RWPE2 (cell line): ENCODE results near the gene RALGAPA2.

ENCODE experiments used
- ATAC-seq: fragments of 200-7000 bp; cut with Tn5 transposase; 3 replicates; pipeline ENCODE4 v1.9.1; 2021; ENCODE audit warnings: low read depth
- DNase-seq: peaks from one replicate; pipeline ENCODE4 v3.0.0-alpha.2; 2020; ENCODE audit warnings: low spot score
- H3K27ac ChIP-seq: fragments of 450-650 bp; 2 replicates; pipeline ENCODE4 v1.5.1; 2017; ENCODE audit warnings: mild to moderate bottlenecking; ENCODE audit not compliant: poor library complexity, severe bottlenecking
- H3K27me3 ChIP-seq: fragments of 250-450 bp; sonication (Bioruptor Pico); 2 replicates; pipeline ENCODE4 v1.5.1; 2021; ENCODE audit warnings: mild to moderate bottlenecking, moderate library complexity; ENCODE audit not compliant: insufficient read depth, poor library complexity, severe bottlenecking
- H3K36me3 ChIP-seq: fragments of 250-450 bp; sonication (Bioruptor Pico); 2 replicates; pipeline ENCODE4 v1.5.1; 2020; ENCODE audit warnings: low read depth, mild to moderate bottlenecking, moderate library complexity
- H3K4me1 ChIP-seq: fragments of 250-450 bp; sonication (Bioruptor Pico); 2 replicates; pipeline ENCODE4 v1.5.1; 2021; ENCODE audit warnings: mild to moderate bottlenecking, moderate library complexity; ENCODE audit not compliant: insufficient read depth, poor library complexity, severe bottlenecking
- H3K4me3 ChIP-seq: fragments of 250-450 bp; sonication (Bioruptor Pico); 2 replicates; pipeline ENCODE4 v1.5.1; 2021; ENCODE audit warnings: mild to moderate bottlenecking, moderate library complexity; ENCODE audit not compliant: severe bottlenecking
- H3K9me3 ChIP-seq: fragments of 250-450 bp; sonication (Bioruptor Pico); 2 replicates; pipeline ENCODE4 v1.5.1; 2021; ENCODE audit warnings: mild to moderate bottlenecking, moderate library complexity; ENCODE audit not compliant: severe bottlenecking
- TF ChIP-seq, protein P1 (sequence below): fragments of 450-650 bp; IDR thresholded peaks from one replicate; pipeline ENCODE4 v1.5.1; 2017; ENCODE audit warnings: mild to moderate bottlenecking, moderate library complexity; ENCODE audit not compliant: poor library complexity, severe bottlenecking

Gene RALGAPA2

DNA sequence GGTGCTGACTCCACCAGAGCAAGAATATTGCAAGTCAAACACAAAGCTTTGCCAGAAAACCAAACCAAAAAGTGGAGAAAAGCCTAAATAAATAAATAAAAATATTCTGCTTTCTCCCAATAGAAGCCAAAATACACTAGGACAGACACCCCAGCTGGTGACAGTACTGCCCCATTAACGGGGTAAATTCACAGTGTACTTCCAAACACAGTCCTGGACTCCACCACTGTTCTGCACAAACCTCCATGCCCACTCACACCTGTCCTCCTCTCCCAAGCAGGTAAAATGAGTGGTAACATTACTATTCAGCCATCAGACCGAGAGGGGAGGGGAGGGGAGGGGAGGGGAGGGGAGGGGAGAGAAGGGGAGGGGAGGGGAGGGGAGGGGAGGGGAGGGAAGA, 70.7 kb downstream of the RALGAPA2 start:
- ATAC-seq (no peak), DNase-seq (no peak)
- TF ChIP-seq, protein P1, sequence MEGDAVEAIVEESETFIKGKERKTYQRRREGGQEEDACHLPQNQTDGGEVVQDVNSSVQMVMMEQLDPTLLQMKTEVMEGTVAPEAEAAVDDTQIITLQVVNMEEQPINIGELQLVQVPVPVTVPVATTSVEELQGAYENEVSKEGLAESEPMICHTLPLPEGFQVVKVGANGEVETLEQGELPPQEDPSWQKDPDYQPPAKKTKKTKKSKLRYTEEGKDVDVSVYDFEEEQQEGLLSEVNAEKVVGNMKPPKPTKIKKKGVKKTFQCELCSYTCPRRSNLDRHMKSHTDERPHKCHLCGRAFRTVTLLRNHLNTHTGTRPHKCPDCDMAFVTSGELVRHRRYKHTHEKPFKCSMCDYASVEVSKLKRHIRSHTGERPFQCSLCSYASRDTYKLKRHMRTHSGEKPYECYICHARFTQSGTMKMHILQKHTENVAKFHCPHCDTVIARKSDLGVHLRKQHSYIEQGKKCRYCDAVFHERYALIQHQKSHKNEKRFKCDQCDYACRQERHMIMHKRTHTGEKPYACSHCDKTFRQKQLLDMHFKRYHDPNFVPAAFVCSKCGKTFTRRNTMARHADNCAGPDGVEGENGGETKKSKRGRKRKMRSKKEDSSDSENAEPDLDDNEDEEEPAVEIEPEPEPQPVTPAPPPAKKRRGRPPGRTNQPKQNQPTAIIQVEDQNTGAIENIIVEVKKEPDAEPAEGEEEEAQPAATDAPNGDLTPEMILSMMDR: no peak
- Histone ChIP-seq H3K9me3 (no peaks in the 10 kb centered on the region), H3K4me1 (no peaks in the 10 kb centered on the region), H3K36me3 (no peaks in the 10 kb centered on the region), H3K27me3 (no peaks in the 10 kb centered on the region), H3K4me3 (no peak overlapping the region), H3K27ac (no peak overlapping the region)

DNA sequence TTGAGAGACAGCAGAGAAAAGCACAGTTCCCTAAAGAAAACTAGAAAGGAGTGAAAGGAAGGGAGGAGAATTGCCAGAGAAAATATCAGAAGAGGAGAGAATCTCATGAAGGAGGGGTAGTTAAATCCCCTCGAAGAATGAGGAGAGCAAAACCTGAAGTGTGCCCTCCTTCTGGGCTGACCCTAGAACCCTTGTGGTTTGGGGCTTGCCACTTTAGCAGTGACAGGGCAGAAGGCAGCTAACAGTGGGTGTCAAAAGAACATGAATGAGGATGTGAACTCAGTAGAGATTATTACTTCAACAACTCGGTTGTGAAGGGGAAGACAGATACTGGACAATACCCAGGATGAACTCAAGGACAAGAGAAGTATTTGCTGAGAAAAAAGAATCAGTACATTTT, 73.6 kb downstream of the RALGAPA2 start:
- Histone ChIP-seq H3K4me1 (no peaks in the 10 kb centered on the region), H3K27ac (no peak overlapping the region), H3K27me3 (no peaks in the 10 kb centered on the region), H3K9me3 (no peaks in the 10 kb centered on the region), H3K4me3 (no peak overlapping the region), H3K36me3 (no peaks in the 10 kb centered on the region; the same call in 1 of the 2 replicates)
- TF ChIP-seq, protein P1: no peak
- ATAC-seq (no peak), DNase-seq (no peak)

DNA sequence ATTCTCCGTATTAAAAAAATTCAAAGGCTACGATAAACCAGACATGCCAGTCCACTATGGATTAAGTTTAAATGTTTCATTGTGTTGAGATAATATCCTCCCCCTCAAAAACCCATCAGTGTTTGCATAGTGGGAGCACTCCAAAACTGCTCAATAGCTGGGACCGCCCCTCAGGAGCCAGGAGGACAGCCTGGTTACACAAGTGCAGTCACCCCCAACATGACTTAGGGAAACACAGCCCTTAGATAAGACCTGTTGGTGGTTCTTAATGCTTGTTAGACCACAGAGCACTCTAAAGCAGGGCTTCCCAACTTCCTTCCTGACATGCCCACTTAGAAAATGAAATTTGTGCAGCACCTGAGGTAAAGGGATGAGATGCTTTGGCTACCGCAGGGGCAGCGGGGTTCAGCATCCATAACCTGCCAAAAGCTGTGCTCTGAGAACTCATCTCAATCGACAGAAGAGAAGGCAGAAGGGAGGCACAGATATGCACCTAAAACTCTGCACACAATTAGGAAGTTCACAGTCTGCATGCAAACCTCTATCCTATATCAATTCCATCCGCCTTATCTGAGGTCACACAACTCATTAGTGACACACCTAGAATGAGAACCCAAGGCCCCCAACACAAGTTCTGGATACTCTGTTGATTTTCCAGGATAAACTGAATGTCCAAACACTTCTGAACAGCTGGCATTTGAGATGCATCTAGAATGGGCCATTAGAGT, 74.3 kb downstream of the RALGAPA2 start:
- H3K27me3 ChIP-seq: no peaks in the 10 kb centered on the region
- no peak for DNase-seq
- ATAC-seq: no peak
- no peaks in the 10 kb centered on the region; the same call in 1 of the 2 replicates for H3K36me3 ChIP-seq
- TF ChIP-seq, protein P1: no peak
- no peaks in the 10 kb centered on the region for H3K9me3 ChIP-seq
- H3K27ac ChIP-seq: no peak overlapping the region
- no peaks in the 10 kb centered on the region for H3K4me1 ChIP-seq
- no peak overlapping the region for H3K4me3 ChIP-seq

DNA sequence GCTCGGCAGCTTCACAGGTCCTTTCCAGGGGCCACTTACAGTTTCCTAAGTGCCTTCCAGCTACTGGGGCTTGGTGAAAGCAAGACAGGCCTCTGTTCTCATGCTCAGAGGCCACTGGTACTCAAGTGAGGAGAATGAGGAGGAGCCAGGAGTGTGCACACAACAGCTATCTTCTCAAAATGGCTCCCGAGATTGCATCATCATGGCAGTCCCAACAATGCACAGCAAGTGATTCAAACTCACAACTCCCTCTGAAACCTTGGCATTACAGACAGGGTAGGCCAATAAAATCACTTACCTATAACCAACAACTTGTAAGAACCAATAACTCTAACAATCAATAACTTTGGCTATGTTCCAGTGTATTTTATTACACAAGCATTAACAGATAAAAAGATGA, 77.4 kb downstream of the RALGAPA2 start:
- no peak for ATAC-seq
- no peaks in the 10 kb centered on the region; the same call in 1 of the 2 replicates for H3K36me3 ChIP-seq
- H3K9me3 ChIP-seq: no peaks in the 10 kb centered on the region
- H3K4me3 ChIP-seq: no peak overlapping the region
- H3K27ac ChIP-seq: no peak overlapping the region
- TF ChIP-seq, protein P1: no peak
- H3K27me3 ChIP-seq: no peaks in the 10 kb centered on the region
- DNase-seq: no peak
- H3K4me1 ChIP-seq: no peaks in the 10 kb centered on the region

DNA sequence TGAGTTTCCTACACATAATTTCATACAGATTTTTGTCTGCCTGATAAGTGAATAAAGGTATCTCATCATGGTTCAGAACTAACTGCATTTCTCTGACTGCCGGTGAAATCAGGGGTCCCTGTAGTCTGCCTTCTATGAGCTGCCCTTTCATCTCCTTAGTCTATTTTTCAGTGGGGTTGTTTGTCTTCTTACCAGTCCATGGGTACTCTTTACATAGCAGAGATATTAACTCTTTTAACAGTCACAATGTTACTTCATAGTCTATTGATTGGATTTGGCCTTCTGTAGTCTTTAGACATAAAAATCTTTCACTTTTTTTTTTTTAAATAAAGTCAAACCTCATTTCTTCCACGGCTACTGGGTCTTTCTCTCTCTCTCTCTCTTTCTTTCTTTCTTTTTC, 79.8 kb downstream of the RALGAPA2 start:
- no peak for ATAC-seq
- no peak overlapping the region for H3K4me3 ChIP-seq
- H3K27ac ChIP-seq: no peak overlapping the region
- no peaks in the 10 kb centered on the region for H3K9me3 ChIP-seq
- H3K27me3 ChIP-seq: no peaks in the 10 kb centered on the region
- TF ChIP-seq, protein P1: no peak
- no peaks in the 10 kb centered on the region; the same call in 1 of the 2 replicates for H3K36me3 ChIP-seq
- no peak for DNase-seq
- no peaks in the 10 kb centered on the region for H3K4me1 ChIP-seq
